ENCODE measurements around the gene DHODH.
A peak's percentile ranks its signal among the peaks of the same experiment; 100 is the strongest.
"Not testable (repeated sequence)": the region's sequence is repeated elsewhere in the genome, so short reads cannot be mapped to it uniquely, and the experiment has no call there.

Gene DHODH

GRCh38 chr16:71985262-71985974 is 23.1 kb upstream of the DHODH start:
- Mint-ChIP-seq H3K9me3 (no peaks in the 10 kb centered on the region), H3K4me3 (no peak overlapping the region), H3K27me3 (ENCODE audit: low read depth) (peaks cover 10% of the 10 kb centered on the region), H3K4me1 (peaks cover 6% of the 10 kb centered on the region), H3K27ac (no peak overlapping the region), H3K36me3 (ENCODE audit: low read depth) (no peaks in the 10 kb centered on the region)
- TF ChIP-seq, protein P1, sequence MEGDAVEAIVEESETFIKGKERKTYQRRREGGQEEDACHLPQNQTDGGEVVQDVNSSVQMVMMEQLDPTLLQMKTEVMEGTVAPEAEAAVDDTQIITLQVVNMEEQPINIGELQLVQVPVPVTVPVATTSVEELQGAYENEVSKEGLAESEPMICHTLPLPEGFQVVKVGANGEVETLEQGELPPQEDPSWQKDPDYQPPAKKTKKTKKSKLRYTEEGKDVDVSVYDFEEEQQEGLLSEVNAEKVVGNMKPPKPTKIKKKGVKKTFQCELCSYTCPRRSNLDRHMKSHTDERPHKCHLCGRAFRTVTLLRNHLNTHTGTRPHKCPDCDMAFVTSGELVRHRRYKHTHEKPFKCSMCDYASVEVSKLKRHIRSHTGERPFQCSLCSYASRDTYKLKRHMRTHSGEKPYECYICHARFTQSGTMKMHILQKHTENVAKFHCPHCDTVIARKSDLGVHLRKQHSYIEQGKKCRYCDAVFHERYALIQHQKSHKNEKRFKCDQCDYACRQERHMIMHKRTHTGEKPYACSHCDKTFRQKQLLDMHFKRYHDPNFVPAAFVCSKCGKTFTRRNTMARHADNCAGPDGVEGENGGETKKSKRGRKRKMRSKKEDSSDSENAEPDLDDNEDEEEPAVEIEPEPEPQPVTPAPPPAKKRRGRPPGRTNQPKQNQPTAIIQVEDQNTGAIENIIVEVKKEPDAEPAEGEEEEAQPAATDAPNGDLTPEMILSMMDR (IDR thresholded peaks at IDR 0.05; ENCODE audit: unreplicated experiment in 3 of 3), result no peak

- Mint-ChIP-seq H3K4me3 (no peak overlapping the region), H3K36me3 (ENCODE audit: low read depth) (no peaks in the 10 kb centered on the region), H3K9me3 (no peaks in the 10 kb centered on the region), H3K27me3 (ENCODE audit: low read depth) (peaks cover 12% of the 10 kb centered on the region), H3K27ac (no peak overlapping the region), H3K4me1 (peaks cover 6% of the 10 kb centered on the region)
- TF ChIP-seq, protein P1 (IDR thresholded peaks at IDR 0.05; ENCODE audit: unreplicated experiment in 3 of 3), result no peak
Measured at GRCh38 chr16:71986131-71986530, 22.4 kb upstream of the DHODH start.

GRCh38 chr16:71995038-71995437 is 13.5 kb upstream of the DHODH start:
- Mint-ChIP-seq H3K4me1 (peaks cover 4% of the 10 kb centered on the region), H3K27ac (no peak overlapping the region), H3K36me3 (ENCODE audit: low read depth) (no peaks in the 10 kb centered on the region), H3K4me3 (no peak overlapping the region), H3K27me3 (ENCODE audit: low read depth) (peaks cover 22% of the 10 kb centered on the region), H3K9me3 (no peaks in the 10 kb centered on the region)
- TF ChIP-seq, protein P1 (IDR thresholded peaks at IDR 0.05; ENCODE audit: unreplicated experiment in 3 of 3), result no peak

DNA sequence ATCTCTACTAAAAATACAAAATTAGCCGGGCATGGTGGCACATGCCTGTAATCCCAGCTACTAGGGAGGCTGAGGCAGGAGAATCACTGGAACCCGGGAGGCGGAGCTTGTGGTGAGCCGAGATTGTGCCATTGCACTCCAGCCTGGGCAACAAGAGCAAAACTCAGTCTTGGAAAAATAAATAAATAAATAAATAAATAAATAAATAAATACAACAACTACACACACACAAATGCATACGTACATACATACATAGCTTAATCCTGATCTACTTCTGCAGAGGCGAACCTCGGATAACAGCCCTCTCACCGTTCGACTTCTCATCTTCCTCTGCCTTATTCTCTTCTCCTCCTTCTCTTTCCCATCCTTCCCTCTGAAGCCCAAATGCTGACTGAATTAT is 11.0 kb upstream of the DHODH start:
- H3K9me3 Mint-ChIP-seq; H3K27ac Mint-ChIP-seq; H3K4me3 Mint-ChIP-seq; H3K36me3 Mint-ChIP-seq (ENCODE audit: low read depth): not testable (repeated sequence)
- H3K27me3 Mint-ChIP-seq (ENCODE audit: low read depth), result peaks cover 12% of the 10 kb centered on the region
- peaks cover 13% of the 10 kb centered on the region for H3K4me1 Mint-ChIP-seq

DNA sequence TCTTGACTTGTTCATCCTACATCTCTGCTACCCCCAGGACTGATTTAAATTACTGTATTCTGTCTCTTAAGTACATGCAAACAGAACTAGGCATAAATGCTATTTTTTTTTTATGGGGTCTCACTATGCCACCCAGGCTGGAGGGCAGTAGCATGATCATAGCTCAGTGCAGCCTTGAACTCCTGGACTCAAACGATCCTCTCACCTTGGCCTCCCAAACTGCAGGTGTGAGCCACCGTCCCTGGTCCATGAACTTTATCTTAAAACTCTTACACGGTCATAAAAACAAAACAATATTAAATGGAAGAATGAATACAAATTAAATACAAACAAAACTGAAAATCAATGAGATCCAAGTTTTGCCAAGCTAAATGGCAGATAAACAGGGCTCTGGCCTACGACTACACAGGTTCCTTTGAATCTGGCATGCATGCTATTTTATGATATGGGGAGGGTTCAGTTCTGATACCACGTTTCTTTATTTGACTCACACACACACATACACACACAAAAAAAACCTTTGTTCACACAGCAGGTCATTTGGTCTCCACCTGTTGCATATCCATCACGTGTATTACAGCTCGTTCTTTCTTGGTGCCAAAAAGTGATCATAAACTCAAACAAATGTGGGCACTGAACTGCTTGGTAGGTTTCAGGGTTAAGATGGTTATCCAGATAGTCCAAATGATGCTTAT is 7.2 kb upstream of the DHODH start:
- H3K27ac Mint-ChIP-seq, result peak overlapping the region in 1 of 3 experiments; percentile 45
- H3K9me3 Mint-ChIP-seq, result no peaks in the 10 kb centered on the region
- H3K4me3 Mint-ChIP-seq, result no peak overlapping the region
- H3K36me3 Mint-ChIP-seq (ENCODE audit: low read depth), result no peaks in the 10 kb centered on the region
- peaks cover 6% of the 10 kb centered on the region for H3K27me3 Mint-ChIP-seq (ENCODE audit: low read depth)
- H3K4me1 Mint-ChIP-seq, result peaks cover 17% of the 10 kb centered on the region
- TF ChIP-seq, protein P1 (IDR thresholded peaks at IDR 0.05; ENCODE audit: unreplicated experiment in 3 of 3), result no peak

DNA sequence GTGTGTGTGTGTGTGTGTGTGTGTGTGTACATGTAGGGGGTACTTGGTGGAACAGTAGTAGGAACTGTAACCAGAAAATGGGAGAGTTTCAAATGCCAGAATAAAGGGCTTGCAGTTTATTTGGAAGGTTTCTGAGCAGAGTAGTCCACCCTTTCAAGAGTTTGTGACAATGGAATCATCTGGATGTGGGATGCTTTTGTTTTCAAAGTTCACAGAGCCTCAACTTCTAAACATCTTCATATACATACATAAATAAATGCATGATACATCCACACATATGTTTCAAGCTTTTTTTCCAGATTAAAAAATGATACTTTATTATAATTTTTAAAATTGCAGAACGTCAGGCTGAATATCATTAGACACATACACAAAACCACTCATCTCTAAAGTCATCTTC is 5.9 kb upstream of the DHODH start:
- Mint-ChIP-seq H3K27me3 (ENCODE audit: low read depth) (peaks cover 10% of the 10 kb centered on the region), H3K4me3 (no peak overlapping the region), H3K27ac (no peak overlapping the region), H3K9me3 (no peaks in the 10 kb centered on the region), H3K4me1 (peaks cover 17% of the 10 kb centered on the region), H3K36me3 (ENCODE audit: low read depth) (no peaks in the 10 kb centered on the region)
- TF ChIP-seq, protein P1 (IDR thresholded peaks at IDR 0.05; ENCODE audit: unreplicated experiment in 3 of 3), result no peak

DNA sequence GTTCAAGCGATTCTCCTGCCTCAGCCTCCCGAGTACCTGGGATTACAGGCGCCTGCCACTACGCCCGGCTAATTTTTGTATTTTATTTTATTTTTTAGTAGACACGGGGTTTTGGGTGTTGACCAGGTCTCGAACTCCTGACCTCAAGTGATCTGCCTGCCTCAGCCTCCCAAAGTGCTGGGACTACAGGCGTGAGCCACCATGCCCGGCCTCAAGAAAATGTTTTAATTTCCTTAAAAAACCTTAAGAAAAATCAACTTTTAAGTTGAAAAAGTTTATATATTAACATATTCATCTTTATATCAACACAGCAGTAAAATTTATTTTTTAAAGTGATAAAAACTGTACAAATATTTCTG is 500 bp upstream of the DHODH start:
- H3K36me3 Mint-ChIP-seq (ENCODE audit: low read depth); H3K27me3 Mint-ChIP-seq (ENCODE audit: low read depth): not testable (repeated sequence)

More for the DNA sequence above, 500 bp upstream of the DHODH start:
- Mint-ChIP-seq H3K4me3 (peak overlapping the region; percentile 92 to 96 (median 93)), H3K4me1 (peaks cover 16% of the 10 kb centered on the region)
- H3K27ac Mint-ChIP-seq, H3K9me3 Mint-ChIP-seq: not testable (repeated sequence)
